GM18868 (cell line): Measurements from ENCODE around the gene ARFIP1.
"Not testable (repeated sequence)": the region's sequence is repeated elsewhere in the genome, so short reads cannot be mapped to it uniquely, and the experiment has no call there.

ENCODE experiments used
- ATAC-seq: cut with Tn5 transposase; IDR thresholded peaks from one replicate; pipeline ENCODE4 v1.9.1; 2021; ENCODE audit warnings: mild to moderate bottlenecking, moderate library complexity; ENCODE audit not compliant: unreplicated experiment

ARFIP1 gene

GRCh38 chr4:152779513-152780266 is at the start of gene ARFIP1, which contains the start of gene TIGD4:
Gene ARFIP1, plus strand, starts transcription at chr4:152779954. Its CDS starts 49,680 bp downstream, at chr4:152829634.
Gene TIGD4, minus strand, starts transcription at chr4:152779730. Its CDS starts 8,726 bp downstream, at chr4:152771004.
- peak; percentile 94 for ATAC-seq

GRCh38 chr4:152731997-152732396 is 47.8 kb upstream of the ARFIP1 start:
- no peak for ATAC-seq

- ATAC-seq, result no peak
Measured at GRCh38 chr4:152734015-152734698, 45.6 kb upstream of the ARFIP1 start.

GRCh38 chr4:152734699-152735050 is 45.1 kb upstream of the ARFIP1 start:
- no peak for ATAC-seq

GRCh38 chr4:152735396-152735859 is 44.3 kb upstream of the ARFIP1 start:
- ATAC-seq, result peak; percentile 53

- ATAC-seq, result no peak
Measured at GRCh38 chr4:152735906-152736305, 43.8 kb upstream of the ARFIP1 start.

GRCh38 chr4:152738827-152739226 is 40.9 kb upstream of the ARFIP1 start:
- no peak for ATAC-seq

GRCh38 chr4:152747444-152747843 is 32.3 kb upstream of the ARFIP1 start:
- ATAC-seq, result no peak

GRCh38 chr4:152748619-152749018 is 31.1 kb upstream of the ARFIP1 start:
- ATAC-seq, result no peak

GRCh38 chr4:152763796-152764195 is 16.0 kb upstream of the ARFIP1 start:
- no peak for ATAC-seq

GRCh38 chr4:152765069-152765737 is 14.6 kb upstream of the ARFIP1 start:
- not testable (repeated sequence) for ATAC-seq

- ATAC-seq, result peak; percentile 93
Measured at GRCh38 chr4:152771741-152772533, 7.8 kb upstream of the ARFIP1 start.

- no peak for ATAC-seq
Measured at GRCh38 chr4:152773339-152773738, 6.4 kb upstream of the ARFIP1 start.

GRCh38 chr4:152773953-152774352 is 5.8 kb upstream of the ARFIP1 start:
- ATAC-seq, result no peak

- no peak for ATAC-seq
Measured at GRCh38 chr4:152776352-152776751, 3.4 kb upstream of the ARFIP1 start.

- no peak for ATAC-seq
Measured at GRCh38 chr4:152777488-152777887, 2.3 kb upstream of the ARFIP1 start.

GRCh38 chr4:152778656-152779512 is 870 bp upstream of the ARFIP1 start:
- peak; percentile 28 for ATAC-seq

GRCh38 chr4:152780267-152780778 is 569 bp downstream of the ARFIP1 start:
- ATAC-seq, result peak; percentile 24

- ATAC-seq, result no peak
Measured at GRCh38 chr4:152784490-152785350, 5.0 kb downstream of the ARFIP1 start.
